Memory B cell (primary cell): ENCODE measurements around the gene ROBO1.

Source experiments
- ATAC-seq: fragments of 150-1000 bp; cut with Tn5 transposase; 2 replicates; pipeline ENCODE4 v1.10.0; 2021; ENCODE audit warnings: low read depth, mild to moderate bottlenecking, moderate library complexity
- DNase-seq, 2 donors: peaks; one replicate each; pipeline ENCODE4 v3.0.0; 2022; ENCODE audit warnings: low spot score in 2 of 2
- H3K27ac Mint-ChIP-seq: one replicate; pipeline ENCODE4 v1.8.0; 2022; ENCODE audit warnings: mild to moderate bottlenecking, moderate library complexity, mixed read lengths
- H3K27me3 Mint-ChIP-seq: one replicate; pipeline ENCODE4 v1.8.0; 2022; ENCODE audit warnings: mixed read lengths
- H3K36me3 Mint-ChIP-seq: one replicate; pipeline ENCODE4 v1.8.0; 2022; ENCODE audit warnings: mild to moderate bottlenecking, mixed read lengths
- H3K4me1 Mint-ChIP-seq: one replicate; pipeline ENCODE4 v1.8.0; 2022; ENCODE audit warnings: mixed read lengths
- H3K4me3 Mint-ChIP-seq: one replicate; pipeline ENCODE4 v1.8.0; 2022; ENCODE audit warnings: mild to moderate bottlenecking, moderate library complexity, mixed read lengths
- H3K9me3 Mint-ChIP-seq: one replicate; pipeline ENCODE4 v1.8.0; 2022; ENCODE audit warnings: mixed read lengths

Gene ROBO1

DNA sequence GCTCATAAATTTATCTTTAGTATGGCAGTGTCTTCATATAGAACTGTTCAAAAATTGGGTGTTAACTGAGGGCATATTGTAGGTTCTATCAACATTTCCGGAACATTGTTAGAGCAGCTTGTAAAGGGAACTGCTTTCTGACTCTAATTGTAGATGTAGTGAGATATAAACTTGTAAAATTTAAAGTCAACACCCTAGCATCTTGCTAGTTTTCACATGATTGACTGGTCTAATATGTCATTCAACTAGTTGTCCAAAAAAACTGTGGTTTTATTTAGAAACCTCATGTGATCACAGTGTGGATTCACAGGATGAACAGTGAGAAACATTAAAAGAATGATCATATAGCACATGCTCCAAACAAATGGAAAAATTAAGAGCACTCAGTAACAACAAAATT, 607.4 kb downstream of the ROBO1 start:
- no peak for ATAC-seq
- no peak for DNase-seq
- no peak overlapping the region for H3K4me3 Mint-ChIP-seq
- no peak overlapping the region for H3K27ac Mint-ChIP-seq
- H3K36me3 Mint-ChIP-seq = no peaks in the 10 kb centered on the region
- no peaks in the 10 kb centered on the region for H3K4me1 Mint-ChIP-seq
- H3K27me3 Mint-ChIP-seq = no peaks in the 10 kb centered on the region
- H3K9me3 Mint-ChIP-seq = no peaks in the 10 kb centered on the region

GRCh38 chr3:79159736-79160135, 608.1 kb downstream of the ROBO1 start:
- DNase-seq (no peak), ATAC-seq (no peak)
- no peaks in the 10 kb centered on the region for H3K27me3 Mint-ChIP-seq
- no peak overlapping the region for H3K4me3 Mint-ChIP-seq
- H3K9me3 Mint-ChIP-seq = no peaks in the 10 kb centered on the region
- H3K27ac Mint-ChIP-seq = no peak overlapping the region
- no peaks in the 10 kb centered on the region for H3K4me1 Mint-ChIP-seq
- H3K36me3 Mint-ChIP-seq = no peaks in the 10 kb centered on the region

DNA sequence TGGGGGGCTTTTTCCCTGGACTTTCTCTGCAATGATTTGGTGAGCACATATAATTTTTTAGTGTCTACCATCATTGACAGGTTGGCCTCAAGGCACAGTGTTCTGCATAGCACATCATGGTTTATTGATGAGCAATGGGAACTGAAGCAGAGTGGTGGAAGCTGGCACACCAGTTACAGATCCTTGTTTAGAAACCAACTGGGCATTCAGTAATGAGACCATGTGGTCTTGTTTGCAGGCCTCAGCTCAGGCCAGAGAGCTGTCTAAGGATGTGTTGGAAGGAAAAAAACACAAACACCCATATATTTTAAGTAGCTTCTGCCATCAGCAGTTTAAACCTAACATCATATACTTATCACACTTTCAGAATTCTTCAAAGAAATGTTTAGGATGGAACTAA, 610.6 kb downstream of the ROBO1 start:
- Mint-ChIP-seq H3K4me3 (no peak overlapping the region), H3K4me1 (no peaks in the 10 kb centered on the region), H3K36me3 (no peaks in the 10 kb centered on the region), H3K9me3 (no peaks in the 10 kb centered on the region), H3K27ac (no peak overlapping the region), H3K27me3 (no peaks in the 10 kb centered on the region)
- ATAC-seq (no peak), DNase-seq (no peak)

DNA sequence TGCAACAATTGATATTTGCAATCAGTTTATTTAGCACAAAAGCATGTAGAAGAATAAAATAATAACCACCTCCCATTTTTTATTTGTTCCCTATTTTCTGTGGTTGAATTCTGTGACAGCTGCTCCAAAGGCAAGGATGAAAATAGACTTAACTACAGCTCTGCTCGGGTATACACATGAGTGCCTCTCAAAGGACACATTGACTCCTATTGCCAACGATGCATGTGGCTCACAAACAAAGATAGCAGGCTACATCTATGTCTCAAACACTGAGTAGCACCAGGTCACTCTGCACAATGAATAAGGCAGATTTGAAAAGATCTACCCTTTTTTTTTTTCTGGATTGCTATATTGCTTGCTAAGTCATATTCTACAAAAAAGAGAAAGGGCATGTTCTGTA, 612.9 kb downstream of the ROBO1 start:
- Mint-ChIP-seq H3K27ac (no peak overlapping the region), H3K9me3 (peaks cover 7% of the 10 kb centered on the region), H3K27me3 (no peaks in the 10 kb centered on the region), H3K4me1 (no peaks in the 10 kb centered on the region), H3K4me3 (no peak overlapping the region), H3K36me3 (no peaks in the 10 kb centered on the region)
- ATAC-seq (no peak), DNase-seq (no peak)

DNA sequence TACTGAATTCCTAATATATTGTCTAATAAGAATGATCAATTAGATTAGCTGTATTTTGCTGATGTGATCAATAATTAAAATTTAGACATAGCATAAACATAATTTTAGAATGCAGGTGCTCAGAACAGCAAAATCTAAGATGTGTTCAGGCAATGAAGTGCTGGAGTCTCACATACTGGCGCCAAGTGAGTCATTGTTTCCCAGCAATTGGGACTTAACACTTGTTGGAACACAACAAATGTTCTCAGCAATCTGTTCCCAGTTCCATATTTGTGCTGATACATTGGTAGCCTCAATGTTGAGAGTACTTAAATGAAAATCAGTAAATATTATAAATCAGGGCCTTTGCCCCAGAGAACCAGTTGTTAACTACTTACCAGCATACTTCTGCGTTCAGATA, 619.0 kb downstream of the ROBO1 start:
- Mint-ChIP-seq H3K9me3 (peaks cover 9% of the 10 kb centered on the region), H3K4me1 (no peaks in the 10 kb centered on the region), H3K36me3 (no peaks in the 10 kb centered on the region), H3K27ac (no peak overlapping the region), H3K27me3 (no peaks in the 10 kb centered on the region), H3K4me3 (no peak overlapping the region)
- ATAC-seq (no peak), DNase-seq (no peak)

- H3K27ac Mint-ChIP-seq = no peak overlapping the region
- no peaks in the 10 kb centered on the region for H3K27me3 Mint-ChIP-seq
- ATAC-seq (no peak), DNase-seq (no peak)
- no peak overlapping the region for H3K4me3 Mint-ChIP-seq
- no peaks in the 10 kb centered on the region for H3K36me3 Mint-ChIP-seq
- H3K9me3 Mint-ChIP-seq = peaks cover 4% of the 10 kb centered on the region
- H3K4me1 Mint-ChIP-seq = no peaks in the 10 kb centered on the region
Observed at GRCh38 chr3:79146024-79146423, 621.8 kb downstream of the ROBO1 start.

DNA sequence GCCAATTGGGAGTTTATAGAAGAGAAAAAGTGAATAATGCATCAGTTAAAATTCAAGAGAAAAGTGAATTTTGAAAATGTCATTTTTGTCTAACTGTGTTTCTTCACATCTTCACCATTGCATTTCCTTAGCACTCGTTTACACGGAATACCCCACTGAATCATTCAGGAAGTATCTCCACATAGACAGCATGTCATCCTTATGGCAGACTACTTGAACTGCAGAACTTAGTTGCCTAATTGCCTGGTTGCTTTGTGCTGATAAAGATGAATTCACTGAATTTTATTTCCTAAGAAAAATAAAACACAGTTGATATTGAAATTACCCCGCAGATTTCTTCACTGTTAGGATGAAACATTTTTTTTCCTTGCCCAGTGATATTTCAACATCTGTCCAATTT, 627.1 kb downstream of the ROBO1 start:
- H3K27ac Mint-ChIP-seq = no peak overlapping the region
- H3K27me3 Mint-ChIP-seq = no peaks in the 10 kb centered on the region
- no peaks in the 10 kb centered on the region for H3K36me3 Mint-ChIP-seq
- no peak overlapping the region for H3K4me3 Mint-ChIP-seq
- ATAC-seq (no peak), DNase-seq (no peak)
- H3K9me3 Mint-ChIP-seq = peaks cover 3% of the 10 kb centered on the region
- no peaks in the 10 kb centered on the region for H3K4me1 Mint-ChIP-seq

DNA sequence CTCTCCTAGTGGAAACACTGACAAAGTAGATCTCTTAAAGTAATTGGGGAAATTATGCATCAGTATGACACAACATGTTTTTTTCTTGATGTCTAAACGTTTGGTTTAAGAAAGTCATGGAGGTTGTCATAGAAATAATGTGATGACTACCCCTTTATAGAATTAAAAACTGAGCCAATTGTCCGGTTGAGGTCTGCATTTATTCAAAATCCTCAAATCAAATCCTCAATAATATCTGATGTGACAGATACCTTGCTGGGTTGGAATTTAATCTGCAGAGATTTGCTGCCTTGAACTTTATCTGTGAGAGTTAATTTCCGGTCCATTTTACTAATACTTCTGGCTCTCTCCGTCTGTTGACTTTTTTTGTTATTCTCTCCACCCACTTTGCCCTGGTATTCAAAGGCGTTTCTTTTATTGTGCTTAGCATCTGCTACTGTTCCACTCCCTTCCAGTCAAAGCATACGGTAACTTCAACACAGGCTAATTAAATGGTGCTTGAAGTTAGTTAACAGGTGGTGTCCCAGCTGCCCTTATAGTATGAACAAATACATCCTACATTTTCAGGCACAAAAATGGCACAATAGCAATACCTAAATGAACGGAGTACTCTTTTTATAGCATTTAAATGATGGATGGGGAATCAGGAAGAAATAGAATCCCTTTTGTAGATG, 628.3 kb downstream of the ROBO1 start:
- H3K36me3 Mint-ChIP-seq = no peaks in the 10 kb centered on the region
- no peak for DNase-seq

GRCh38 chr3:79125313-79125984, 642.3 kb downstream of the ROBO1 start:
- Mint-ChIP-seq H3K4me1 (no peaks in the 10 kb centered on the region), H3K27ac (no peak overlapping the region), H3K36me3 (no peaks in the 10 kb centered on the region), H3K9me3 (peaks cover 6% of the 10 kb centered on the region), H3K27me3 (no peaks in the 10 kb centered on the region), H3K4me3 (no peak overlapping the region)
- no peak for DNase-seq
- ATAC-seq = no peak

More for the DNA sequence above, 628.3 kb downstream of the ROBO1 start:
- H3K27ac Mint-ChIP-seq = no peak overlapping the region
- peaks cover 3% of the 10 kb centered on the region for H3K9me3 Mint-ChIP-seq
- no peaks in the 10 kb centered on the region for H3K4me1 Mint-ChIP-seq
- no peaks in the 10 kb centered on the region for H3K27me3 Mint-ChIP-seq
- no peak overlapping the region for H3K4me3 Mint-ChIP-seq
- no peak for ATAC-seq

DNA sequence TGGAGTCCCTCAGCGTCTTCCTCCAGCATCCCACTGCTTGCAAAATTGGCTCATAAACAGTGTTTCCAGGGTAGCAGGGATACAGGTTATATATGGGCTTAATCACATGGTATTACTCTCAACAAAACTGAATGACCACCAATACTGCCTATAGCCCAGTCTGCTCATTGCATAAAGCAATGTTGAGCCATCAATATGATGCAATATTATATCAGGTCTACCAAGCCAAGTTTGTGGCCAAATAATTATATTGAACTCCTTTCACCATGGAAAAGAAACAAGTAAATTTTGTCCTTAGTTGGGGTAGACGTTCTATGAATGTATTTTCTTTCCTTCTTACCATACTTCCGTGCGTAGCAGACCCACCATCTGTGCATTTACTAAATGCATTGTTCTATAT, 652.3 kb downstream of the ROBO1 start:
- Mint-ChIP-seq H3K4me1 (no peaks in the 10 kb centered on the region), H3K9me3 (peaks cover 3% of the 10 kb centered on the region), H3K27me3 (no peaks in the 10 kb centered on the region), H3K36me3 (no peaks in the 10 kb centered on the region), H3K4me3 (no peak overlapping the region), H3K27ac (no peak overlapping the region)
- ATAC-seq (no peak), DNase-seq (no peak)

DNA sequence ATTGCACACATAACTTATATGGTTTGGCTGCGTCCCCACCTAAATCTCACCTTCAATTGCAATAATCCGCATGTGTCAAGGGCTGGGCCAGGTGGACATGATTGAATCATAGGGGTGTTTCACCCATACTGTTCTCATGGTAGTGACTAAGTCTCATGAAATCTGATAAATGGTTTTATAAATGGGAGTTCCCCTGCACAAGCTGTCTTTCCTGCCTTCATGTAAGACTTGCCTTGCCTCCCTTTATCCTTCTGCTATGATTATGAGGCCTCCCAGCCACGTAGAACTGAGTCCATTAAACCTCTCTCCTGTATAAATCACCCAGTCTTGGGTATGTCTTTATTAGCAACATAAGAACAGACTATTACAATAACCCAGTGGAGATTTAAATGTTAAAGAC, 653.9 kb downstream of the ROBO1 start:
- Mint-ChIP-seq H3K27me3 (no peaks in the 10 kb centered on the region), H3K4me3 (no peak overlapping the region), H3K9me3 (peaks cover 3% of the 10 kb centered on the region), H3K36me3 (no peaks in the 10 kb centered on the region), H3K4me1 (no peaks in the 10 kb centered on the region), H3K27ac (no peak overlapping the region)
- no peak for ATAC-seq
- DNase-seq = no peak

DNA sequence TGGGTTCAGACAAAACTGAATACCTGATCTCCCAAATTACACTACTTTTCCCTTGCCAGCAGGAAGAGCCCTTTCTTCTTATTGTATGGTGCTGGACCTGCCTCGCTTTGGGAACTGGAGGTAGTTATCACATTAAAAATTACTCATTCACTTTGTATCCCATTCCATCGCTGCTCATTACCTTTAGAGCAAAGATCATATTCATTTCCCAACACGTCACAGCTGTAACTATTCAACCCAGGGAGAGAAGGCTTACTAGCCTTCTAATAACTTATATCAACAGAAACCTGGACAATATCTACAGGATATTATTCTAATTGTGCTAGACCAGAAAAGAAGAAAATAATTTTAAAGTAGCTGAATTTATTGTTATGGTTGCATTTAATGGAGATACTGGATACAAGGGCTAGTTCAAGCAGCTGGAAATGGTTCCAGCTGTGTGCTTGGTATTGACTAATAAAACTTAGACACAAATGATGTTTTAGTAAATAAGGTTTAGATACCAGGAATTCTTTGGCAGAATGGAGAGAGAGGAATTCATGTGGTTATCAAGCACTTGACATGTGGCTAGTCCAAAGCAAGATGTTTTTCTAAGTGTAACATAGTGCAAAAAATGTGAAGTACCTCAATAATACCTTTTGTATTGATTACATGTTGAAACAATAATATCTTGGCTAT, 656.3 kb downstream of the ROBO1 start:
- Mint-ChIP-seq H3K4me1 (no peaks in the 10 kb centered on the region), H3K27me3 (no peaks in the 10 kb centered on the region), H3K4me3 (no peak overlapping the region), H3K36me3 (no peaks in the 10 kb centered on the region), H3K9me3 (peaks cover 3% of the 10 kb centered on the region), H3K27ac (no peak overlapping the region)
- no peak for ATAC-seq
- no peak for DNase-seq

GRCh38 chr3:79109754-79110153, 658.0 kb downstream of the ROBO1 start:
- H3K36me3 Mint-ChIP-seq = no peaks in the 10 kb centered on the region
- ATAC-seq = no peak
- no peak overlapping the region for H3K27ac Mint-ChIP-seq
- H3K27me3 Mint-ChIP-seq = no peaks in the 10 kb centered on the region
- DNase-seq = no peak
- H3K4me3 Mint-ChIP-seq = no peak overlapping the region
- no peaks in the 10 kb centered on the region for H3K9me3 Mint-ChIP-seq
- no peaks in the 10 kb centered on the region for H3K4me1 Mint-ChIP-seq

DNA sequence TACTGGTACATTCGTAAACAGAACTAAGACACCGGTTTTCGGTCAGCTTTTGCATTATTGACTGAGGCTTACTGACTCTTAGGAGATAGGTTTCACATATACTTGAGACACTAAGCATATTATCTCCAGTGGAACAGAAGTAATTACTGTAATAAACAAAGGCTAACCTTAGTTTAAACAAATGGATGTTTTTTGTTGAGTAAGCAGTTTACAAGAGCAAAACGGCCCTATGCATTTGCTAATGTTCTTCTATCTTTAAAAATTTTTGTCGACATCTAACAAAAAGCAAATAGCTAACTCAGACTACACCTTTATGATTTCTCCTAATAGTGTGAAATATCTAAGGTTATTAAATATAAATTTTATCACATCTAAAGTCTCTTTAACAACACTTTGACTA, 664.5 kb downstream of the ROBO1 start:
- no peak for ATAC-seq
- H3K27ac Mint-ChIP-seq = no peak overlapping the region

More for the DNA sequence above, 664.5 kb downstream of the ROBO1 start:
- Mint-ChIP-seq H3K27me3 (no peaks in the 10 kb centered on the region), H3K4me1 (no peaks in the 10 kb centered on the region), H3K9me3 (no peaks in the 10 kb centered on the region), H3K36me3 (no peaks in the 10 kb centered on the region), H3K4me3 (no peak overlapping the region)
- no peak for DNase-seq
